CD8-positive, alpha-beta memory T cell (primary cell): Measurements from ENCODE around the gene GEMIN7. TPM values are rescaled to one million over a fixed set of nuclear protein-coding genes. Genes with fewer than 3 reads are reported as not detected.
"Not testable (repeated sequence)": the region's sequence is repeated elsewhere in the genome, so short reads cannot be mapped to it uniquely, and the experiment has no call there.

Experiments used
- CTCF ChIA-PET: fragments of 350-600 bp; sonication (Branson Sonifier 250); formaldehyde crosslinking; loops from one replicate; lab custom pipeline; 2021; ENCODE audit warnings: antibody characterized with exemption; lab: Charles Lee
- POLR2A ChIA-PET: fragments of 350-600 bp; sonication (Branson Sonifier 250); formaldehyde crosslinking; loops from one replicate; lab custom pipeline; 2021; ENCODE audit warnings: antibody characterized with exemption; lab: Charles Lee
- DNase-seq, 5 donors: peaks; one replicate each; pipeline versions ENCODE4 v3.0.0 to v3.0.0-alpha.2; 2020 to 2022; ENCODE audit warnings: mixed read lengths in 1 of 5
- H3K27ac ChIP-seq: one replicate; pipeline ENCODE4 v1.7.0; 2013; ENCODE audit warnings: low read depth, mild to moderate bottlenecking, low read length, moderate library complexity
- H3K27me3 ChIP-seq: 2 replicates; pipeline ENCODE4 v1.7.0; 2013; ENCODE audit warnings: low read length, mild to moderate bottlenecking; ENCODE audit not compliant: insufficient read depth, poor library complexity, severe bottlenecking
- H3K36me3 ChIP-seq: 2 replicates; pipeline ENCODE4 v1.7.0; 2013; ENCODE audit warnings: mild to moderate bottlenecking, low read length, moderate library complexity; ENCODE audit not compliant: insufficient read depth
- H3K4me1 ChIP-seq: 2 replicates; pipeline ENCODE4 v1.7.0; 2013; ENCODE audit warnings: mild to moderate bottlenecking, low read length, moderate library complexity; ENCODE audit not compliant: insufficient read depth
- H3K4me3 ChIP-seq: 2 replicates; pipeline ENCODE4 v1.7.0; 2013; ENCODE audit warnings: mild to moderate bottlenecking, low read length
- H3K9me3 ChIP-seq: 2 replicates; pipeline ENCODE4 v1.7.0; 2013; ENCODE audit warnings: mild to moderate bottlenecking, low read length
- H3K27ac Mint-ChIP-seq, 8 donors: one replicate each; pipeline ENCODE4 v1.8.0; 2020 to 2021; ENCODE audit warnings: mixed read lengths in 8 of 8, mild to moderate bottlenecking in 6 of 8, inconsistent platforms in 3 of 8, moderate library complexity in 3 of 8
- H3K27me3 Mint-ChIP-seq, 2 donors: one replicate each; pipeline ENCODE4 v1.8.0; 2020 to 2021; ENCODE audit warnings: mixed read lengths in 2 of 2, mild to moderate bottlenecking in 1 of 2, moderate library complexity in 1 of 2
- H3K36me3 Mint-ChIP-seq, 3 donors: one replicate each; pipeline ENCODE4 v1.8.0; 2020 to 2021; ENCODE audit warnings: mixed read lengths in 3 of 3, inconsistent platforms in 1 of 3, mild to moderate bottlenecking in 1 of 3
- H3K4me1 Mint-ChIP-seq, 3 donors: one replicate each; pipeline ENCODE4 v1.8.0; 2020 to 2021; ENCODE audit warnings: mixed read lengths in 3 of 3, inconsistent platforms in 1 of 3, mild to moderate bottlenecking in 1 of 3
- H3K4me3 Mint-ChIP-seq, 7 donors: one replicate each; pipeline ENCODE4 v1.8.0; 2020 to 2021; ENCODE audit warnings: mixed read lengths in 7 of 7, mild to moderate bottlenecking in 6 of 7, moderate library complexity in 4 of 7, inconsistent platforms in 2 of 7
- H3K9me3 Mint-ChIP-seq, 5 donors: one replicate each; pipeline ENCODE4 v1.8.0; 2020 to 2022; ENCODE audit warnings: mixed read lengths in 5 of 5, mild to moderate bottlenecking in 3 of 5, moderate library complexity in 2 of 5, inconsistent platforms in 1 of 5
- polyA plus RNA-seq: library from polyadenylated mRNA; unstranded; fragments of 300-500 nt; fragmentation: Illumina TruSeq; gene quantifications from one replicate; pipeline ENCODE4 v1.2.3, GENCODE V29; 2021
- total RNA-seq, 2 experiments: library from RNA; stranded (reverse); gene quantifications; one replicate each; pipeline ENCODE4 v1.2.3, GENCODE V29; 2021

The GEMIN7 gene
- total and polyA plus RNA-seq, 3 experiments from 2014 or later: 51.6 to 93.5 (median 51.6) TPM

DNA sequence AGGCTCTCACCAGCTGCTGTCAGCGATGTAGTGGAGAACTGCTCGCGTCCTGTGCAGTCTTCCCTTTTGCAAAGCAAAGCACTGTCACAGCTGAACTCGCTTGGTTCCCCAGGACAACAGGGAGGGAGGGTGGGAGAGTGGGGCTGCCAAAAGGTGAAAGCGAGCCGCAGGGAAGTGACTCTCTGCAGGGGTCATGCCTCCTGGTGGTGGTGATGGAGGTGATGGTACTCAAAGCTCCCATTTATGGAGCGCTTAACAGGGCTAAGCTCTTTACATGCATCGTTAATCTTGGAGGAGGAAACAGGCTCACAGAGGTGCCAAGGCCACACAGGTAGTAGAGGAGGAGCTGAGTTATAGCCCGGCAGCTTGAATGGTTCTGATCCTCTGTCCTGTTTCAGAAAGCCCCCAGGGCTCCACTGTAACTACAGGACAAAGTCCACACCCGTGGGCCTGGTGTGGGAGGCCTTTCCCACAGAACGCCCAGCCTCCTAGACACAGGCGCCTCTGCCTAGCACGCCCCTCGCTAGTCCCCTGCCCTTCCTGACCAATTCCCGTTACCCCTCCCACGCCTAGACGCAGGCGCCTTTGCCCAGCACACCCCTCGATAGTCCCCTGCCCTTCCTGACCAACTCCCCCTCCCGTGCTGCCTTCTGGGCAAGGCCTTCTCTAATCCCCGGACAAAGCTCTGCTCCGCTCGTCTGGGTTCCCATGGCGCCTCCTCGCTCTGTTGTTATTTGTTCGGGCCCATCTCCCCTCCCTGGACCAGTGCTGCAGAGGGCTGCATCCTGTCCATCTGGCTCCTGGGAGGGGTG is 24.7 kb downstream of the GEMIN7 start:
- H3K36me3 ChIP-seq: no peaks in the 10 kb centered on the region
- no peaks in the 10 kb centered on the region for H3K9me3 ChIP-seq
- peaks cover 37% of the 10 kb centered on the region for H3K4me1 ChIP-seq
- Mint-ChIP-seq H3K36me3 (peaks cover 0 to 5% (median 2%) of the 10 kb centered on the region in 3 donors), H3K27me3 (no peaks in the 10 kb centered on the region), H3K4me1 (peaks cover 46 to 68% (median 59%) of the 10 kb centered on the region in 3 donors), H3K27ac (peak overlapping the region; percentile 28 to 88 (median 76)), H3K9me3 (no peaks in the 10 kb centered on the region), H3K4me3 (peak overlapping the region in 6 of 7 donors; percentile 63 to 88 (median 71))
- no peak overlapping the region for H3K27ac ChIP-seq
- no peaks in the 10 kb centered on the region for H3K27me3 ChIP-seq
- ChIA-PET CTCF (interaction anchor here (0.9 to 4.6 kb wide), 8 partner anchors 9 to 75 kb away, joined by 3 to 22 read pairs (median 5); partner anchors contain the start of genes BLOC1S3, PPP1R37 and TRAPPC6A), POLR2A (interaction anchor here (0.5 to 2.3 kb wide), 4 partner anchors 12 to 75 kb away, joined by 3 to 20 read pairs (median 4); partner anchors contain the start of genes BLOC1S3 and PPP1R37)
- no peak for DNase-seq
- H3K4me3 ChIP-seq: peak overlapping the region; percentile 45

DNA sequence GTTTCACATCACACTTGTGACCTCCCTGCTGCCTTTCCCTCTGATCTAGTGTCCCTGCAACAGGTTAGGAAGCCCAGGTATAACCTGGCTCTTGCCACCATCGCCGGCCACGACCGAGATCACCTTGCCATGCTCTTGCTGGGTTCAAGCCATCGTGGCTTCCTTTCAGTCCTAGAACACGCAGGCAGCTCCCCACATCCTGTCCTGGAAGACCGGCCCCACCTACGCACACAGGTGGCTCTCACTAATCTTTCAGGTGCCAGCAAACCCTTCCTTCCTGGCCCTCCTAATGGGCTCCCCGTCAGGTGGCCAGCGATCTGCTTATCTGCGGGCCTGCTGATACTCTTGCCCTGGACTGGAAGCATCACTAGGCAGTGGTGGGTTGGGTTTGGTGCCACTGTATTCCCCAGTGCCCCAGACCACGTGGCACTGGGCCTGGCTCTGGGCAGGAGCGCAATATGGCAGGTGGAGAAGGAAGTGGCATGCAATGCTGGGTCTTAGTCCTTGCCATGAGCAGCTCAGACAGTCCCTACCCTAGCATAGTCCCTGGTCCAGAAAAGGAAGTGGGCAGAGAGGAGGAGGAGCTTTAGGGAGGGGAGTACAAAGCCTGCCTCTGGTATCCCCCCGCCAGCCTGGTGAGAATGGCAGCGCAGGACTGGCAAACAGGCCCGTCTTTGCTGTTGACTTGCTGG is 25.7 kb downstream of the GEMIN7 start:
- H3K4me3 ChIP-seq: no peak overlapping the region
- Mint-ChIP-seq H3K27ac (peak overlapping the region; percentile 28 to 93 (median 81)), H3K4me3 (peak overlapping the region in 6 of 7 donors; percentile 37 to 88 (median 67)), H3K9me3 (no peaks in the 10 kb centered on the region), H3K36me3 (peaks cover 0 to 8% (median 0%) of the 10 kb centered on the region in 3 donors), H3K4me1 (peaks cover 44 to 65% (median 49%) of the 10 kb centered on the region in 3 donors), H3K27me3 (no peaks in the 10 kb centered on the region)
- H3K4me1 ChIP-seq: peaks cover 33% of the 10 kb centered on the region
- no peaks in the 10 kb centered on the region for H3K36me3 ChIP-seq
- H3K27ac ChIP-seq: no peak overlapping the region
- no peaks in the 10 kb centered on the region for H3K27me3 ChIP-seq
- ChIA-PET POLR2A (no interaction called here), CTCF (interaction anchor here (1.4 to 4.6 kb wide), 2 partner anchors 12 to 74 kb away, joined by 3 to 22 read pairs; partner anchors contain the start of genes BLOC1S3 and PPP1R37)
- H3K9me3 ChIP-seq: no peaks in the 10 kb centered on the region
- no peak for DNase-seq

- H3K4me1 Mint-ChIP-seq: peaks cover 39 to 64% (median 45%) of the 10 kb centered on the region in 3 donors
- DNase-seq, H3K27me3 ChIP-seq, H3K27me3 Mint-ChIP-seq, H3K9me3 Mint-ChIP-seq, H3K27ac ChIP-seq, CTCF ChIA-PET, H3K36me3 ChIP-seq, H3K36me3 Mint-ChIP-seq, POLR2A ChIA-PET, H3K4me3 Mint-ChIP-seq, H3K9me3 ChIP-seq, H3K4me3 ChIP-seq: not testable (repeated sequence)
- H3K27ac Mint-ChIP-seq: peak overlapping the region in 2 of 8 donors; percentile 23 to 51
- H3K4me1 ChIP-seq: peaks cover 33% of the 10 kb centered on the region
Measured at GRCh38 chr19:45106363-45106762, 27.3 kb downstream of the GEMIN7 start.

GRCh38 chr19:45107621-45108150 is 28.6 kb downstream of the GEMIN7 start:
- Mint-ChIP-seq H3K27ac (no peak overlapping the region), H3K9me3 (no peaks in the 10 kb centered on the region), H3K4me3 (no peak overlapping the region), H3K4me1 (peaks cover 35 to 59% (median 39%) of the 10 kb centered on the region in 3 donors), H3K27me3 (no peaks in the 10 kb centered on the region), H3K36me3 (peaks cover 0 to 7% (median 0%) of the 10 kb centered on the region in 3 donors)
- ChIA-PET CTCF (no interaction called here), POLR2A (no interaction called here)
- DNase-seq: no peak
- Histone ChIP-seq H3K27me3 (no peaks in the 10 kb centered on the region), H3K27ac (no peak overlapping the region), H3K36me3 (no peaks in the 10 kb centered on the region), H3K4me3 (no peak overlapping the region), H3K4me1 (peaks cover 28% of the 10 kb centered on the region), H3K9me3 (no peaks in the 10 kb centered on the region)

DNA sequence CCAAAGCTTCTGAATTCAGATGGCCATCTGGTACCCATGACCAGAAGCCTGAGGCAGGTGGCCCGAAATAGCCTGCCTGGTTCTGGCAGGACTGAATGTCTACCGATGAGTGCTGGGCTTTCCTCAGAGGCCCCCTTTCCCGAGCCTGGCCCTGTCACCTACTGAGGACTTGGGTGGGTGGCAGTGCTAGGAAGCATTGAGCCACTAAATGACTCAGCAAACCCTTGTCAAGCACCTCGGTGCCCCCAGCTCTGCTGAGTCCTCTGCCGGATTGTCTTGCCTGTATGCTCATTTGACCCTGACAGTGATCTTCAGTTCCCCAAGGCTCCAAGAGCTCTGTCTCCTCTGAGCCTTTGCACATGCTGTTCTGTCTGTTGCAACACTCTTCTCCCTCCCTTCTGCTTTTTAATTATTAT is 31.8 kb downstream of the GEMIN7 start:
- peaks cover 0 to 7% (median 0%) of the 10 kb centered on the region in 3 donors for H3K36me3 Mint-ChIP-seq
- H3K4me1 ChIP-seq: peaks cover under 1% of the 10 kb centered on the region
- no peak overlapping the region for H3K27ac ChIP-seq
- no peaks in the 10 kb centered on the region for H3K27me3 ChIP-seq
- no peaks in the 10 kb centered on the region for H3K27me3 Mint-ChIP-seq
- DNase-seq: no peak
- no peaks in the 10 kb centered on the region for H3K9me3 ChIP-seq
- H3K4me3 Mint-ChIP-seq: no peak overlapping the region
- H3K36me3 ChIP-seq: no peaks in the 10 kb centered on the region
- no peak overlapping the region for H3K4me3 ChIP-seq
- peaks cover 13 to 41% (median 20%) of the 10 kb centered on the region in 3 donors for H3K4me1 Mint-ChIP-seq
- no peaks in the 10 kb centered on the region for H3K9me3 Mint-ChIP-seq
- no peak overlapping the region for H3K27ac Mint-ChIP-seq
- CTCF ChIA-PET: no interaction called here
- POLR2A ChIA-PET: no interaction called here

- CTCF ChIA-PET: interaction anchor here (1.5 kb wide), 2 partner anchors 9 to 13 kb away, joined by 4 to 5 read pairs; no protein-coding TSS in a partner anchor
- DNase-seq: no peak
- peak overlapping the region in 1 of 8 donors; percentile 29 for H3K27ac Mint-ChIP-seq
- Histone ChIP-seq H3K4me3 (no peak overlapping the region), H3K4me1 (peaks cover 15% of the 10 kb centered on the region), H3K36me3 (no peaks in the 10 kb centered on the region), H3K27me3 (no peaks in the 10 kb centered on the region), H3K9me3 (no peaks in the 10 kb centered on the region), H3K27ac (no peak overlapping the region)
- no peak overlapping the region for H3K4me3 Mint-ChIP-seq
- H3K36me3 Mint-ChIP-seq: peaks cover 0 to 7% (median 0%) of the 10 kb centered on the region in 3 donors
- POLR2A ChIA-PET: no interaction called here
- H3K27me3 Mint-ChIP-seq: no peaks in the 10 kb centered on the region
- no peaks in the 10 kb centered on the region for H3K9me3 Mint-ChIP-seq
- peaks cover 21 to 55% (median 32%) of the 10 kb centered on the region in 3 donors for H3K4me1 Mint-ChIP-seq
Measured at GRCh38 chr19:45112111-45112827, 33.2 kb downstream of the GEMIN7 start.

DNA sequence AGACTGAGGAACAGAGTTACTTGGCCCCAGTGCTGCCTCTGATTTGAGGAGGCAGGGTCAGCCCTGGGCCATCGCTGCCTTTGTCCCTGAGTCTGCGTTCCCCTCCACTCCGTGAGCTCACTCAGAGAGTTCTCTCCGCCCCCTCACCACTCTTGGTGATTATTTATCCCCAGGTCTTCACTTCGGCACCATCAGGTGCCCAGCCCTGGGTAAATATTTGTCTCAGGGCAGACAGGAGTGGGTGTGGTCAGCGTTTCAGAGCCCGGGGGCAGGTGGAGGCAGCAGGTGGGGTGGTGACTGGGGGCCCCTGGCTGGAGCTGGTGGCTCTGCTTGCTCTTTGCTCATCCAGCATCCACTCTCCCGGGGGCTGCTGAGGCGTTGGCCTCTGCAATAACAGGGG is 34.6 kb downstream of the GEMIN7 start:
- Mint-ChIP-seq H3K27me3 (no peaks in the 10 kb centered on the region), H3K4me3 (no peak overlapping the region), H3K36me3 (peaks cover 0 to 7% (median 0%) of the 10 kb centered on the region in 3 donors), H3K4me1 (peaks cover 30 to 64% (median 39%) of the 10 kb centered on the region in 3 donors), H3K9me3 (no peaks in the 10 kb centered on the region), H3K27ac (no peak overlapping the region)
- Histone ChIP-seq H3K36me3 (no peaks in the 10 kb centered on the region), H3K4me1 (peaks cover 28% of the 10 kb centered on the region), H3K9me3 (no peaks in the 10 kb centered on the region), H3K4me3 (no peak overlapping the region), H3K27ac (no peak overlapping the region), H3K27me3 (no peaks in the 10 kb centered on the region)
- POLR2A ChIA-PET: no interaction called here
- CTCF ChIA-PET: interaction anchor here (1.5 kb wide), 2 partner anchors 10 to 11 kb away, joined by 4 to 5 read pairs; no protein-coding TSS in a partner anchor
- DNase-seq: no peak
